Fibroblast of pulmonary artery (primary cell): ENCODE measurements around the gene PTPRG.
A peak's percentile ranks its signal among the peaks of the same experiment; 100 is the strongest.

Experiments
- DNase-seq: peaks from one replicate; pipeline ENCODE4 v3.0.0-alpha.2; 2010; ENCODE audit warnings: low read depth
- H3K4me3 ChIP-seq: replicated peaks from 2 replicates; pipeline ENCODE4 v1.5.1; 2011; ENCODE audit warnings: low read depth, mild to moderate bottlenecking, control low read depth, low read length, moderate library complexity
- TF ChIP-seq, protein P1 (sequence below): IDR thresholded peaks from 2 replicates; pipeline ENCODE4 v1.5.1; 2011; ENCODE audit warnings: mild to moderate bottlenecking, control low read depth, low read length, inconsistent platforms; ENCODE audit errors: missing control alignments

The PTPRG gene

DNA sequence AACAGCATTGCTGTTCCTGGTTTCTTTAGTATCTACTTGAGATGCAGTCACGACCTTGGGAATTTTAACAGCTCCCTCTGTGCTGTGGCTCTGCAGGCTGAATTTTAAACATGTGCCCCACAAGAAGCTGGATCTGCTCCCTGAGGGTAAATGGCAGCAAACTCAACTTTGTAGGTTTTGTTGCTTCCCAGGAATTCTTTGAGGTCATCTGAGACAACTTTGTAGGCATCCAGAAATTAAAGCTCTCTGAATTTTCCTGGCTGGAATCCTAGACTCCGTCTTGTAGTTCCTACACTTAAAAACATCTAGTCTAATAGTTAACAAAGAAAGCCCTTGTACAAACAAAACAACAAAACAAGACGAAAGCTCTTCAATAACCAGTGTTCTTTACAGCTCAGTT, 445.7 kb downstream of the PTPRG start:
- no peak overlapping the region for H3K4me3 ChIP-seq
- TF ChIP-seq, protein P1, sequence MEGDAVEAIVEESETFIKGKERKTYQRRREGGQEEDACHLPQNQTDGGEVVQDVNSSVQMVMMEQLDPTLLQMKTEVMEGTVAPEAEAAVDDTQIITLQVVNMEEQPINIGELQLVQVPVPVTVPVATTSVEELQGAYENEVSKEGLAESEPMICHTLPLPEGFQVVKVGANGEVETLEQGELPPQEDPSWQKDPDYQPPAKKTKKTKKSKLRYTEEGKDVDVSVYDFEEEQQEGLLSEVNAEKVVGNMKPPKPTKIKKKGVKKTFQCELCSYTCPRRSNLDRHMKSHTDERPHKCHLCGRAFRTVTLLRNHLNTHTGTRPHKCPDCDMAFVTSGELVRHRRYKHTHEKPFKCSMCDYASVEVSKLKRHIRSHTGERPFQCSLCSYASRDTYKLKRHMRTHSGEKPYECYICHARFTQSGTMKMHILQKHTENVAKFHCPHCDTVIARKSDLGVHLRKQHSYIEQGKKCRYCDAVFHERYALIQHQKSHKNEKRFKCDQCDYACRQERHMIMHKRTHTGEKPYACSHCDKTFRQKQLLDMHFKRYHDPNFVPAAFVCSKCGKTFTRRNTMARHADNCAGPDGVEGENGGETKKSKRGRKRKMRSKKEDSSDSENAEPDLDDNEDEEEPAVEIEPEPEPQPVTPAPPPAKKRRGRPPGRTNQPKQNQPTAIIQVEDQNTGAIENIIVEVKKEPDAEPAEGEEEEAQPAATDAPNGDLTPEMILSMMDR = no peak
- DNase-seq = no peak

GRCh38 chr3:62010989-62011388, 449.6 kb downstream of the PTPRG start:
- no peak for DNase-seq
- TF ChIP-seq, protein P1 = no peak
- H3K4me3 ChIP-seq = no peak overlapping the region

- peak; percentile 38 for DNase-seq
- H3K4me3 ChIP-seq = no peak overlapping the region
- TF ChIP-seq, protein P1 = no peak
These were observed 450.3 kb downstream of the PTPRG start for GRCh38 chr3:62011666-62012065.

- DNase-seq = no peak
- H3K4me3 ChIP-seq = no peak overlapping the region
- TF ChIP-seq, protein P1 = no peak
These were observed 452.6 kb downstream of the PTPRG start for GRCh38 chr3:62013951-62014350.

GRCh38 chr3:62015111-62015510, 453.7 kb downstream of the PTPRG start:
- no peak for DNase-seq
- TF ChIP-seq, protein P1 = no peak
- H3K4me3 ChIP-seq = no peak overlapping the region

DNA sequence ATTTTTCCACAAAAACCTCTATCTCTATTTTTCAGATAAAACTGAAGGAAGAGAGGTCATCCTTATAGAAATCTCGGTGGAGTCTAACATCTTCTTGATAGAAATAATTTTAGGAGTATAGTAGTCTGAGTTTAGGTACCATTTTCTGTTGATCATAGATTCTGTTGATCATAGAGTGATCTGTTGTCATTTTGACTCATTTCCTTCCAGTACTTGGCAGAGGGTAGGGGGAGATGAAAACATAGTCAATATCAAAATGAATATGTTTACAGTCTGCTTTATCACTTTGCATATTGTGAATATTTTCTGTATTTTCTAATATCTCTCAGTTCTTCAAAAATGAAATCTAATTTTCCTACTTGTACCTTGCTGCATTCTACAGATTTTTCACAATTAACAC, 458.5 kb downstream of the PTPRG start:
- TF ChIP-seq, protein P1 = no peak
- no peak for DNase-seq
- H3K4me3 ChIP-seq = no peak overlapping the region

GRCh38 chr3:62020706-62021105, 459.3 kb downstream of the PTPRG start:
- TF ChIP-seq, protein P1 = no peak
- H3K4me3 ChIP-seq = no peak overlapping the region
- DNase-seq = no peak
